HEK293 (cell line): ENCODE data around the gene WWOX.

Experiments used
- BCL11A ChIP-seq: fragments of 450-650 bp; formaldehyde crosslinking; IDR thresholded peaks from 2 replicates; pipeline ENCODE4 v1.5.1; 2016; ENCODE audit warnings: low read depth, missing biosample characterization, missing genetic modification characterization
- KLF16 ChIP-seq: fragments of 450-650 bp; formaldehyde crosslinking; IDR thresholded peaks from 2 replicates; pipeline ENCODE4 v1.5.1; 2017; ENCODE audit warnings: missing biosample characterization, missing genetic modification characterization
- KLF8 ChIP-seq: fragments of 450-650 bp; formaldehyde crosslinking; IDR thresholded peaks from 2 replicates; pipeline ENCODE4 v1.5.1; 2016; ENCODE audit warnings: missing biosample characterization, missing genetic modification characterization
- TRIM28 ChIP-seq: IDR thresholded peaks from 2 replicates; pipeline ENCODE4 v1.6.1; 2011; ENCODE audit warnings: low read length, control low read depth, borderline replicate concordance
- ZFP37 ChIP-seq: fragments of 450-650 bp; formaldehyde crosslinking; IDR thresholded peaks from 2 replicates; pipeline ENCODE4 v1.5.1; 2016; ENCODE audit warnings: missing biosample characterization, missing genetic modification characterization
- ZNF10 ChIP-seq: fragments of 450-650 bp; formaldehyde crosslinking; IDR thresholded peaks from 2 replicates; pipeline ENCODE4 v1.5.1; 2017; ENCODE audit warnings: missing biosample characterization, missing genetic modification characterization
- ZNF211 ChIP-seq: fragments of 450-650 bp; formaldehyde crosslinking; IDR thresholded peaks from 2 replicates; pipeline ENCODE4 v1.5.1; 2016; ENCODE audit warnings: low read depth, missing biosample characterization, missing genetic modification characterization
- ZNF423 ChIP-seq: fragments of 450-650 bp; formaldehyde crosslinking; IDR thresholded peaks from 2 replicates; pipeline ENCODE4 v1.5.1; 2016; ENCODE audit warnings: missing biosample characterization, missing genetic modification characterization
- ZNF629 ChIP-seq: fragments of 450-650 bp; formaldehyde crosslinking; IDR thresholded peaks from 2 replicates; pipeline ENCODE4 v1.5.1; 2017; ENCODE audit warnings: missing biosample characterization, missing genetic modification characterization
- ZNF660 ChIP-seq: fragments of 450-650 bp; IDR thresholded peaks from 2 replicates; pipeline ENCODE4 v1.5.1; 2018; ENCODE audit warnings: missing biosample characterization, mild to moderate bottlenecking, missing genetic modification characterization
- ZNF707 ChIP-seq: fragments of 450-650 bp; formaldehyde crosslinking; IDR thresholded peaks from 2 replicates; pipeline ENCODE4 v1.5.1; 2016; ENCODE audit warnings: missing biosample characterization, missing genetic modification characterization
- TF ChIP-seq, protein P1 (sequence below): fragments of 450-650 bp; formaldehyde crosslinking; IDR thresholded peaks from 2 replicates; pipeline ENCODE4 v1.5.1; 2016; ENCODE audit warnings: missing biosample characterization, missing genetic modification characterization
- TF ChIP-seq, protein P2 (sequence below): fragments of 450-650 bp; formaldehyde crosslinking; conservative IDR thresholded peaks from 2 replicates; pipeline ENCODE4 v1.5.1; 2016; ENCODE audit warnings: low read depth, missing biosample characterization, missing genetic modification characterization
- TF ChIP-seq, protein P3 (sequence below): fragments of 450-650 bp; formaldehyde crosslinking; IDR thresholded peaks from 2 replicates; pipeline ENCODE4 v1.5.1; 2017; ENCODE audit warnings: missing biosample characterization, mild to moderate bottlenecking, missing genetic modification characterization, moderate library complexity

DNA sequence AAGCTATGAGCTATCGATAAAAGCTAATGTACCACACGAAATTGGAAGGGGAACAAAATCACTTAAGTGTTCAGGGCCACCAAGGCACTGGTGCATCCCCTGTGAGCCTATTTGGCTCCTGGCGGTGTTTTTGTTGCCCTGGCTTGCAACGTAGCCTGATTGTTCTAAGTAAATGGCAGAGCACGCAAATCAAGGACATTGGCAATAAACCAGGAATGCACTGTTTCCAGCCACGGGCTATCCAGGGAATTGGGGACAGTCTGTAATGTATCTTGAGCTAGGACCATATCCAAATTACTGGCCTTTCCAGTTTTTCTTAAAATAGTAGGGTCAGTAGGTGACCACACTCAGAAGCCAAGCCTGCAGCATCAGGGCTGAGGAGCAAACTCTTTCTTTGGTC is 767.1 kb downstream of the WWOX start:
- TF ChIP-seq, protein P1, sequence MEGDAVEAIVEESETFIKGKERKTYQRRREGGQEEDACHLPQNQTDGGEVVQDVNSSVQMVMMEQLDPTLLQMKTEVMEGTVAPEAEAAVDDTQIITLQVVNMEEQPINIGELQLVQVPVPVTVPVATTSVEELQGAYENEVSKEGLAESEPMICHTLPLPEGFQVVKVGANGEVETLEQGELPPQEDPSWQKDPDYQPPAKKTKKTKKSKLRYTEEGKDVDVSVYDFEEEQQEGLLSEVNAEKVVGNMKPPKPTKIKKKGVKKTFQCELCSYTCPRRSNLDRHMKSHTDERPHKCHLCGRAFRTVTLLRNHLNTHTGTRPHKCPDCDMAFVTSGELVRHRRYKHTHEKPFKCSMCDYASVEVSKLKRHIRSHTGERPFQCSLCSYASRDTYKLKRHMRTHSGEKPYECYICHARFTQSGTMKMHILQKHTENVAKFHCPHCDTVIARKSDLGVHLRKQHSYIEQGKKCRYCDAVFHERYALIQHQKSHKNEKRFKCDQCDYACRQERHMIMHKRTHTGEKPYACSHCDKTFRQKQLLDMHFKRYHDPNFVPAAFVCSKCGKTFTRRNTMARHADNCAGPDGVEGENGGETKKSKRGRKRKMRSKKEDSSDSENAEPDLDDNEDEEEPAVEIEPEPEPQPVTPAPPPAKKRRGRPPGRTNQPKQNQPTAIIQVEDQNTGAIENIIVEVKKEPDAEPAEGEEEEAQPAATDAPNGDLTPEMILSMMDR (tag by site-specific recombination) = no peak
- TF ChIP-seq ZNF211 (tag by site-specific recombination) (no peak), ZNF10 (tag by site-specific recombination) (no peak), ZNF629 (no peak), ZNF707 (no peak), ZNF423 (tag by site-specific recombination) (no peak), ZNF660 (tag by site-specific recombination) (no peak), ZFP37 (no peak), TRIM28 (no peak), KLF8 (tag by site-specific recombination) (no peak), BCL11A (tag by site-specific recombination) (no peak), KLF16 (tag by site-specific recombination) (no peak)
- TF ChIP-seq, protein P2, sequence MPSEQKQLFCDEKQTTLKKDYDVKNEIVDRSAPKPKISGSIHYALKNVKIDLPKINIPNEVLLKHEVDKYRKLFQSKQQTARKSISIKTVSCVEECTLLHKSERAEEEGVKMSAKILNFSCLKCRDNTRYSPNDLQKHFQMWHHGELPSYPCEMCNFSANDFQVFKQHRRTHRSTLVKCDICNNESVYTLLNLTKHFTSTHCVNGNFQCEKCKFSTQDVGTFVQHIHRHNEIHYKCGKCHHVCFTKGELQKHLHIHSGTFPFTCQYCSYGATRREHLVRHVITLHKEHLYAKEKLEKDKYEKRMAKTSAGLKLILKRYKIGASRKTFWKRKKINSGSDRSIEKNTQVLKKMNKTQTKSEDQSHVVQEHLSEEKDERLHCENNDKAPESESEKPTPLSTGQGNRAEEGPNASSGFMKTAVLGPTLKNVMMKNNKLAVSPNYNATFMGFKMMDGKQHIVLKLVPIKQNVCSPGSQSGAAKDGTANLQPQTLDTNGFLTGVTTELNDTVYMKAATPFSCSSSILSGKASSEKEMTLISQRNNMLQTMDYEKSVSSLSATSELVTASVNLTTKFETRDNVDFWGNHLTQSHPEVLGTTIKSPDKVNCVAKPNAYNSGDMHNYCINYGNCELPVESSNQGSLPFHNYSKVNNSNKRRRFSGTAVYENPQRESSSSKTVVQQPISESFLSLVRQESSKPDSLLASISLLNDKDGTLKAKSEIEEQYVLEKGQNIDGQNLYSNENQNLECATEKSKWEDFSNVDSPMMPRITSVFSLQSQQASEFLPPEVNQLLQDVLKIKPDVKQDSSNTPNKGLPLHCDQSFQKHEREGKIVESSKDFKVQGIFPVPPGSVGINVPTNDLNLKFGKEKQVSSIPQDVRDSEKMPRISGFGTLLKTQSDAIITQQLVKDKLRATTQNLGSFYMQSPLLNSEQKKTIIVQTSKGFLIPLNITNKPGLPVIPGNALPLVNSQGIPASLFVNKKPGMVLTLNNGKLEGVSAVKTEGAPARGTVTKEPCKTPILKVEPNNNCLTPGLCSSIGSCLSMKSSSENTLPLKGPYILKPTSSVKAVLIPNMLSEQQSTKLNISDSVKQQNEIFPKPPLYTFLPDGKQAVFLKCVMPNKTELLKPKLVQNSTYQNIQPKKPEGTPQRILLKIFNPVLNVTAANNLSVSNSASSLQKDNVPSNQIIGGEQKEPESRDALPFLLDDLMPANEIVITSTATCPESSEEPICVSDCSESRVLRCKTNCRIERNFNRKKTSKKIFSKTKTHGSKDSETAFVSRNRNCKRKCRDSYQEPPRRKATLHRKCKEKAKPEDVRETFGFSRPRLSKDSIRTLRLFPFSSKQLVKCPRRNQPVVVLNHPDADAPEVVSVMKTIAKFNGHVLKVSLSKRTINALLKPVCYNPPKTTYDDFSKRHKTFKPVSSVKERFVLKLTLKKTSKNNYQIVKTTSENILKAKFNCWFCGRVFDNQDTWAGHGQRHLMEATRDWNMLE = no peak
- TF ChIP-seq, protein P3, sequence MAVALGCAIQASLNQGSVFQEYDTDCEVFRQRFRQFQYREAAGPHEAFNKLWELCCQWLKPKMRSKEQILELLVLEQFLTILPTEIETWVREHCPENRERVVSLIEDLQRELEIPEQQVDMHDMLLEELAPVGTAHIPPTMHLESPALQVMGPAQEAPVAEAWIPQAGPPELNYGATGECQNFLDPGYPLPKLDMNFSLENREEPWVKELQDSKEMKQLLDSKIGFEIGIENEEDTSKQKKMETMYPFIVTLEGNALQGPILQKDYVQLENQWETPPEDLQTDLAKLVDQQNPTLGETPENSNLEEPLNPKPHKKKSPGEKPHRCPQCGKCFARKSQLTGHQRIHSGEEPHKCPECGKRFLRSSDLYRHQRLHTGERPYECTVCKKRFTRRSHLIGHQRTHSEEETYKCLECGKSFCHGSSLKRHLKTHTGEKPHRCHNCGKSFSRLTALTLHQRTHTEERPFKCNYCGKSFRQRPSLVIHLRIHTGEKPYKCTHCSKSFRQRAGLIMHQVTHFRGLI = no peak
